BLaER1 (cell line): ENCODE data around the gene SESTD1.

ENCODE experiments used
- H3K27ac ChIP-seq: shearing (Covaris generic); formaldehyde crosslinking; 2 replicates; pipeline ENCODE4 v1.8.1; 2022
- H3K27me3 ChIP-seq: shearing (Covaris generic); formaldehyde crosslinking; 2 replicates; pipeline ENCODE4 v1.8.1; 2022
- H3K36me3 ChIP-seq: shearing (Covaris generic); formaldehyde crosslinking; 2 replicates; pipeline ENCODE4 v1.8.1; 2022
- H3K4me1 ChIP-seq: shearing (Covaris generic); formaldehyde crosslinking; 2 replicates; pipeline ENCODE4 v1.8.1; 2022
- H3K4me2 ChIP-seq: shearing (Covaris generic); formaldehyde crosslinking; 2 replicates; pipeline ENCODE4 v1.8.1; 2022
- H3K4me3 ChIP-seq: shearing (Covaris generic); formaldehyde crosslinking; 2 replicates; pipeline ENCODE4 v1.8.1; 2022
- H3K9ac ChIP-seq: shearing (Covaris generic); formaldehyde crosslinking; 2 replicates; pipeline ENCODE4 v1.8.1; 2022
- H3K9me3 ChIP-seq: shearing (Covaris generic); formaldehyde crosslinking; 2 replicates; pipeline ENCODE4 v1.8.1; 2022
- H4K20me1 ChIP-seq: shearing (Covaris generic); formaldehyde crosslinking; 2 replicates; pipeline ENCODE4 v1.8.1; 2022
- Cebpa-rat ChIP-seq: shearing (Covaris generic); IDR thresholded peaks from 2 replicates; pipeline ENCODE4 v1.8.1; 2022

SESTD1 gene

GRCh38 chr2:179195141-179195540, 69.5 kb downstream of the SESTD1 start:
- Histone ChIP-seq H3K4me1 (no peaks in the 10 kb centered on the region), H3K36me3 (peaks cover 22% of the 10 kb centered on the region), H3K27ac (no peak overlapping the region), H3K9me3 (peaks cover 50% of the 10 kb centered on the region), H3K4me3 (no peak overlapping the region), H3K4me2 (no peak overlapping the region), H3K9ac (no peak overlapping the region), H3K27me3 (no peaks in the 10 kb centered on the region), H4K20me1 (no peaks in the 10 kb centered on the region)
- no peak for TF ChIP-seq Cebpa-rat

GRCh38 chr2:179193759-179194394, 70.8 kb downstream of the SESTD1 start:
- no peak overlapping the region for H3K9ac ChIP-seq
- no peak overlapping the region for H3K27ac ChIP-seq
- no peaks in the 10 kb centered on the region for H3K4me1 ChIP-seq
- peaks cover 62% of the 10 kb centered on the region for H3K9me3 ChIP-seq
- no peak overlapping the region for H3K4me3 ChIP-seq
- H3K27me3 ChIP-seq = no peaks in the 10 kb centered on the region
- no peaks in the 10 kb centered on the region for H4K20me1 ChIP-seq
- peaks cover 29% of the 10 kb centered on the region for H3K36me3 ChIP-seq
- no peak for TF ChIP-seq Cebpa-rat
- no peak overlapping the region for H3K4me2 ChIP-seq

DNA sequence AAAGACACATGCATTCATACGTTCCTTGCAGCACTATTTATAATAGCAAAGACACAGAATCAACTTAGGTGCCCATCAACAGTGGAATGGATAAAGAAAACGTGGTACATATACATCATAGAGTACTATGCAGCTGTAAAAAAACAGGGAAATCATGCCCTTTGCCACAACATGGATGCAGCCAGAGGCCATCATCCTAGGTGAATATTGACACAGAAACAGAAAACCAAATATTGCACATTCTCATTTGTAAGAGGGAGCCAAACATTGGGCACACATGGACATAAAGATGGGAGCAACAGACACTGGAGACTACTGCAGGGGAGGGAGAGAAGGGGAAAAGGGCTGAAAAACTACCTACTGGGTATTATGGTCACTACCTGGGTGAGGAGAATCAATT, 73.5 kb downstream of the SESTD1 start:
- Histone ChIP-seq H3K36me3 (peaks cover 41% of the 10 kb centered on the region), H3K27ac (no peak overlapping the region), H3K4me3 (no peak overlapping the region), H3K4me1 (no peaks in the 10 kb centered on the region), H3K9me3 (peaks cover 66% of the 10 kb centered on the region), H3K9ac (no peak overlapping the region), H4K20me1 (0 out of 2 replicates have a peak, but pooled peaks cover 7% of the 10 kb centered on the region), H3K4me2 (no peak overlapping the region), H3K27me3 (no peaks in the 10 kb centered on the region)
- no peak for TF ChIP-seq Cebpa-rat

DNA sequence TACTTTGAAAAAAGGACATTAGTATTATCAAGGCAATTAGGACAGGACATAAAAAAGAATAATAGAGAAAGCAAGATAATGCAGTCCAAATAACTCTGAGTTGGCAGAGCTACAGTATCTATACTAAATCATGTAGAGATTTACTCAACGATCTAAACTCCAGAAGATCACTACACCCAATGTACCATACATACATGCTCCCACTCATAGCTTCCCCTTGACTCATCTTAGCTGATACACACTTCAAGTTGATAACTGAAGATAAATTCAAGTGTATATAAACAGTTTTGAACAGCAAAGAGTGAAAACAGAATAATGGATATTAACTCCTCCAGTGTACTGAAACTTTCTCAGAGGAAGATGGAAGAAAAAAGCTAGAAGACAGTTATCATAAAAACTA, 78.5 kb downstream of the SESTD1 start:
- Histone ChIP-seq H3K4me3 (no peak overlapping the region), H3K9me3 (peaks cover 39% of the 10 kb centered on the region), H3K36me3 (peaks cover 41% of the 10 kb centered on the region), H3K4me1 (no peaks in the 10 kb centered on the region), H3K4me2 (no peak overlapping the region), H3K27ac (no peak overlapping the region), H4K20me1 (0 out of 2 replicates have a peak, but pooled peaks cover 7% of the 10 kb centered on the region), H3K27me3 (no peaks in the 10 kb centered on the region), H3K9ac (no peak overlapping the region)
- no peak for TF ChIP-seq Cebpa-rat

- H3K27me3 ChIP-seq = no peaks in the 10 kb centered on the region
- H3K4me1 ChIP-seq = no peaks in the 10 kb centered on the region
- H3K9me3 ChIP-seq = peaks cover 24% of the 10 kb centered on the region
Measured at GRCh38 chr2:179184610-179185009, 80.0 kb downstream of the SESTD1 start.

DNA sequence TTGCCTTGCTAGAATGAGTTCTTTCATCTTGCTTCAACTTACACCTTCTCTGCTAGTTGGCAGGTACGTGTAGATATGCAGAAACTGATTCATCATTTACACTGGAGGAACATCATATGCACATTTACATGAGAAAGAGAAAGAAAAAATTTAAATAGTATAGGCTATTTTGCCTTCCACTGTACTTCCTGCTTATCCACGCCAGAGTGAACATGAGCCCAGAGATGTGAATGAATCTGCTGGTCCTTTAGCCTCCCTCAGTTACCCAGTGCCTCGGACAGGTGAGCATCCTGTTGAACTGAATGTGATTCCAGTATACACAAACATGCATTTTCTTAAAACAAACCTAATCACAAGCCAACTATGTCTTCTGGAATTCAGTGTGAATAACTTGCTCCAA, 83.6 kb downstream of the SESTD1 start:
- H3K9me3 ChIP-seq = no peaks in the 10 kb centered on the region
- no peak for TF ChIP-seq Cebpa-rat

More at GRCh38 chr2:179184610-179185009, 80.0 kb downstream of the SESTD1 start:
- H4K20me1 ChIP-seq = 0 out of 2 replicates have a peak, but pooled peaks cover 7% of the 10 kb centered on the region
- no peak overlapping the region for H3K27ac ChIP-seq
- TF ChIP-seq Cebpa-rat = no peak
- no peak overlapping the region for H3K9ac ChIP-seq
- no peak overlapping the region for H3K4me2 ChIP-seq
- peaks cover 43% of the 10 kb centered on the region for H3K36me3 ChIP-seq
- H3K4me3 ChIP-seq = no peak overlapping the region

DNA sequence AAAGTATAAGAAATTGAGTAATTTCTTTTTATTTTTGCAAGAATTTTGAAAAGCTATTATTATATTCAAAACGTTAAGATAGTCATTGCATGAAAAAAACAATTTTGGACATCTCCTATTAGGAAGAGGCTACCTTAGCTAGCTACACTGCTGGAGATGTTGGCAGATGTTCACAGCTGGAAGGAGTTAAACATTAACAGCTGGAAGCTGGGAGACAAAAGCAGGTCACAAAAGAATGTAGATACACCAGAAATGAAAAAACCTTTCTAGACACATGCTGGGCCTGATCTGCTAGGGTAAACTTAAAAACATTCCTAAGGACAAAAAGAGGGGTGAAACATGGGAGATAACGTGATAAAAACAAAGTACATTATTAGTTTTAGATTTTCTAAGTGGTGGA, 84.4 kb downstream of the SESTD1 start:
- no peak overlapping the region for H3K4me2 ChIP-seq

More for the DNA sequence above, 83.6 kb downstream of the SESTD1 start:
- no peaks in the 10 kb centered on the region for H3K4me1 ChIP-seq
- H3K27me3 ChIP-seq = no peaks in the 10 kb centered on the region
- no peak overlapping the region for H3K27ac ChIP-seq
- H3K36me3 ChIP-seq = peaks cover 42% of the 10 kb centered on the region
- H3K4me3 ChIP-seq = no peak overlapping the region
- no peak overlapping the region for H3K4me2 ChIP-seq
- no peak overlapping the region for H3K9ac ChIP-seq
- H4K20me1 ChIP-seq = no peaks in the 10 kb centered on the region

GRCh38 chr2:179179719-179180118, 84.9 kb downstream of the SESTD1 start:
- Histone ChIP-seq H3K4me1 (no peaks in the 10 kb centered on the region), H3K36me3 (peaks cover 54% of the 10 kb centered on the region), H4K20me1 (no peaks in the 10 kb centered on the region), H3K4me2 (no peak overlapping the region), H3K27me3 (no peaks in the 10 kb centered on the region), H3K9me3 (no peaks in the 10 kb centered on the region), H3K27ac (no peak overlapping the region), H3K9ac (no peak overlapping the region), H3K4me3 (no peak overlapping the region)
- TF ChIP-seq Cebpa-rat = no peak

More for the DNA sequence above, 84.4 kb downstream of the SESTD1 start:
- Histone ChIP-seq H3K4me1 (no peaks in the 10 kb centered on the region), H4K20me1 (no peaks in the 10 kb centered on the region), H3K9me3 (no peaks in the 10 kb centered on the region), H3K4me3 (no peak overlapping the region), H3K9ac (no peak overlapping the region), H3K27ac (no peak overlapping the region), H3K27me3 (no peaks in the 10 kb centered on the region), H3K36me3 (peaks cover 50% of the 10 kb centered on the region)
- no peak for TF ChIP-seq Cebpa-rat

DNA sequence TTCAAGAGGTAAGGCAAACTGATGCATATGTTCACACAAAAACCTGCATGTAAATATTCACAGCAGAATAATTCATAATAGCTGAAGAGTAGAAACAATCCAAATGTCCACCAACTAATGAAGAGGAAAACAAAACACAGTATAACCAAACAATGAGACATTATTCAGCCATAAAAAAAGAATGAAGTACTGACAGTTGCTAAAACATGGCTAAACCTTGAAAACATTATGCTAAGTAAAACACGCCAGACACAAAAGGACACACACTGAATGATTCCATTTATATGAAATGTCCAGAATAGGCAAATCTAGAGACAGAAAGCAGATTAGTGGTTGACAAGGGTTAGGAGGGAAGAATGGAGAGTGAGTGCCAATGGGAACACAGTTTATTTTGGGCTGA, 86.9 kb downstream of the SESTD1 start:
- Histone ChIP-seq H4K20me1 (no peaks in the 10 kb centered on the region), H3K4me1 (no peaks in the 10 kb centered on the region), H3K27ac (no peak overlapping the region), H3K36me3 (peaks cover 67% of the 10 kb centered on the region), H3K9ac (no peak overlapping the region), H3K4me2 (no peak overlapping the region), H3K27me3 (no peaks in the 10 kb centered on the region), H3K9me3 (no peaks in the 10 kb centered on the region), H3K4me3 (no peak overlapping the region)
- no peak for TF ChIP-seq Cebpa-rat

DNA sequence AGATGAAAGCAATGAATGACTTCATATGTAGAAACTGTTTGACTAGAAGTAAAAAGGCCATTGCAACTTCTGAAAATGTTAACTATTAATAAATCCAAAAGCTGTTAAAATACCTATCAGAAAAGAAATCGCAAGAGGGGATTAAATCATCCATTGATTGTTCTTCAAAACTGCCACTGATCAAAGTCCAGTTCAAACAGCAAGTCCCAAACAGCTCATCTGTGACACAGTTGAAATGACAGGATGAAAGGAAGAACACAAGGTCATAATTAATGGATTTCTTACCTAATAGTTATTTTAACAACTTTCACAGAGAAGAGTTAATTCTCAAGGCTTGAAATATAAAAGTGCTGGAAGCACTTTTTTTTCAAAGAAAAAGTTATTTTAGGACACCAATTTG, 90.4 kb downstream of the SESTD1 start:
- Histone ChIP-seq H3K9ac (no peak overlapping the region), H4K20me1 (no peaks in the 10 kb centered on the region), H3K9me3 (no peaks in the 10 kb centered on the region), H3K4me3 (no peak overlapping the region), H3K36me3 (peaks cover 49% of the 10 kb centered on the region), H3K27me3 (no peaks in the 10 kb centered on the region), H3K4me2 (no peak overlapping the region), H3K27ac (no peak overlapping the region), H3K4me1 (no peaks in the 10 kb centered on the region)
- no peak for TF ChIP-seq Cebpa-rat
